ENCODE data around the gene MX2. TPM values are rescaled to one million over a fixed set of nuclear protein-coding genes. Genes with fewer than 3 reads are reported as not detected.

The MX2 gene
- total RNA-seq, 6 experiments from 2014 or later, result 0.11 to 0.61 (median 0.36) TPM; not detected in 1

DNA sequence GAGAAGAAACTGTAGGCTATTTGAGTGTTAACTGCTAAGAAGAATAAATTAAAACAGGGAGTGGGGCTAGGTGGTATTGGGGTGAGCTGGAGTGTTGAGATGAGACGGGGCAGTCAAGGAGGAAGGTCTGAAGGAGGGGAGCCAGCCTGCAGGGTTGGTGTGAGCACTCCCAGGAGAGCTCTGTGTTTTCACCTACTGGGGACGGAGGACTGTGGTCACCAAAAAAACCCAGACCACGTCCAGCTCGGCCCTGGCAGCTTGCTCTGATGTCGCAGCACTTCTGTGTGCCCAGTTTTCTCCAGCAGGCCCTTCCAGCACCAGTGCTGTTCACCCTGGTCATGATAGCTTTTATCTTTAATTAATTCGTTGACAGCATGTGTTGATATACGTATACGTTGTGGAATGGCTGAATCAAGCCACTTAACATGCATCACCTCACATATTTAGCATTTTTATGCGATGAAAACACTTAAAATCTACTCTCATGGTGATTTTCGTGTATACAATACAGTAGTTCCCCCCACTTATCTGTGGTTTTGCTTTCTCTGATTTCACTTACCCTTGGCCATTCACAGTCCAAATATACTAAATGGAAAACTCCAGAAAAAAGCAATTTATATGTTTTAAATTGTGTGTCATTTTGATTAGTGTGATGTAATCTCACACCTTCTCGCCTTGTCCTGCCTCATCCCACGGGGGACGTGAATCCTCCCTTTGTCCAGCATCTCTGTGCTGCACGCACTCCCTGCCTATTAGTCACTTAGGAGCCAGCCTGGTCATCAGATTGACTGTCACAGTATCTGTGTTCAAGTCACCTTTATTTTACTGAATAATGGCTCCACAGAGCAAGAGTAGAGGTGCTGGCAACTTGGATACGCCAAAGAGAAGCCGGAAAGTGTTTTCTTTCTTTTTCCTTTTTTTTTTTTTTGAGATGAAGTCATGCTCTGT, 32.9 kb upstream of the MX2 start:
- H3K36me3 Mint-ChIP-seq (ENCODE audit: low read depth), result no peaks in the 10 kb centered on the region

DNA sequence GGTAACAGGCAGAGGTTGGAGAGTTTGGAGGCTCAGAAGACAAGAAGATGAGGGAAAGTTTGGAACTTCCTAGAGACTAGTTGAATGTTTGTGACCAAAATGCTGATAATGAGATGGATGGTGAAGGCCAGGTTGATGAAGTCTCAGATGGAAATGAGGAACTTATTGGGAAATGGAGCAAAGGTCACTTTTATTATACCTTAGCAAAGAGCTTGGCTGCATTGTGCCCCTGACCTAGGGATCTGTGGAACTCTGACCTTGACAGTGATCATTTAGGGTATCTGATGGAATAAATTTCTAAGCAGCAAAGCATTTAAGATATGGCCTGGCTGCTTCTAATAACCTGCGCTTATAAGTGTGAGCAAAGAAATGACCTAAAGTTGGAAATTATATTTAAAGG, 28.1 kb upstream of the MX2 start:
- Mint-ChIP-seq H3K27me3 (ENCODE audit: insufficient read depth) (peaks cover 6% of the 10 kb centered on the region), H3K4me1 (ENCODE audit: low read depth) (no peaks in the 10 kb centered on the region), H3K36me3 (ENCODE audit: low read depth) (no peaks in the 10 kb centered on the region), H3K9me3 (peaks cover 16% of the 10 kb centered on the region), H3K4me3 (no peak overlapping the region), H3K27ac (no peak overlapping the region)
- TF ChIP-seq, protein P1, sequence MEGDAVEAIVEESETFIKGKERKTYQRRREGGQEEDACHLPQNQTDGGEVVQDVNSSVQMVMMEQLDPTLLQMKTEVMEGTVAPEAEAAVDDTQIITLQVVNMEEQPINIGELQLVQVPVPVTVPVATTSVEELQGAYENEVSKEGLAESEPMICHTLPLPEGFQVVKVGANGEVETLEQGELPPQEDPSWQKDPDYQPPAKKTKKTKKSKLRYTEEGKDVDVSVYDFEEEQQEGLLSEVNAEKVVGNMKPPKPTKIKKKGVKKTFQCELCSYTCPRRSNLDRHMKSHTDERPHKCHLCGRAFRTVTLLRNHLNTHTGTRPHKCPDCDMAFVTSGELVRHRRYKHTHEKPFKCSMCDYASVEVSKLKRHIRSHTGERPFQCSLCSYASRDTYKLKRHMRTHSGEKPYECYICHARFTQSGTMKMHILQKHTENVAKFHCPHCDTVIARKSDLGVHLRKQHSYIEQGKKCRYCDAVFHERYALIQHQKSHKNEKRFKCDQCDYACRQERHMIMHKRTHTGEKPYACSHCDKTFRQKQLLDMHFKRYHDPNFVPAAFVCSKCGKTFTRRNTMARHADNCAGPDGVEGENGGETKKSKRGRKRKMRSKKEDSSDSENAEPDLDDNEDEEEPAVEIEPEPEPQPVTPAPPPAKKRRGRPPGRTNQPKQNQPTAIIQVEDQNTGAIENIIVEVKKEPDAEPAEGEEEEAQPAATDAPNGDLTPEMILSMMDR (IDR thresholded peaks at IDR 0.05), result no peak
- DNase-seq, result no peak

More for the DNA sequence above, 32.9 kb upstream of the MX2 start:
- H3K27me3 Mint-ChIP-seq (ENCODE audit: insufficient read depth), result no peaks in the 10 kb centered on the region
- H3K27ac Mint-ChIP-seq, result no peak overlapping the region
- peaks cover 6% of the 10 kb centered on the region for H3K9me3 Mint-ChIP-seq
- no peak for DNase-seq
- TF ChIP-seq, protein P1 (IDR thresholded peaks at IDR 0.05), result no peak
- no peak overlapping the region for H3K4me3 Mint-ChIP-seq
- H3K4me1 Mint-ChIP-seq (ENCODE audit: low read depth), result no peaks in the 10 kb centered on the region

DNA sequence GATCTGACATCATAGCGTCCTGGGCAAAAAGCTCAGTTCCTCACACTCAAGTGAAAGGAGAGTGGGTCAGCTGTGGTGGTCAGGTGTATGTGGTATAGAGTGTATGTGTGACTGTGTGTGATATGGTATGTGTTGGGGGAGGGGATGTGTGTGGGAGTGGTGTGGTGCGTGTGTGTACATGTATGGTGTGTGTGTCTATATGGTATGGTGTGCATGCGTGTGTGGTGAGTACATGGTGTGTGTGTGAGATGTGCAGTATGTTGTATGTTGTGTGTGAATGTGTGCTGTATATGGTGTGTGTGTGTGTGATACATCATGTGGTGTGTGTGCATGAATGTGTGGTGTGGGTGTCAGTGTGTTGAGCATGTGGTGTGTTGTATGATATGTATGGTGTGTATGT, 24.3 kb upstream of the MX2 start:
- no peak overlapping the region for H3K4me3 Mint-ChIP-seq
- H3K9me3 Mint-ChIP-seq, result peaks cover 16% of the 10 kb centered on the region
- no peaks in the 10 kb centered on the region for H3K36me3 Mint-ChIP-seq (ENCODE audit: low read depth)
- H3K4me1 Mint-ChIP-seq (ENCODE audit: low read depth), result no peaks in the 10 kb centered on the region
- H3K27me3 Mint-ChIP-seq (ENCODE audit: insufficient read depth), result peaks cover 6% of the 10 kb centered on the region
- no peak overlapping the region for H3K27ac Mint-ChIP-seq
- TF ChIP-seq, protein P1 (IDR thresholded peaks at IDR 0.05), result no peak
- DNase-seq, result no peak

DNA sequence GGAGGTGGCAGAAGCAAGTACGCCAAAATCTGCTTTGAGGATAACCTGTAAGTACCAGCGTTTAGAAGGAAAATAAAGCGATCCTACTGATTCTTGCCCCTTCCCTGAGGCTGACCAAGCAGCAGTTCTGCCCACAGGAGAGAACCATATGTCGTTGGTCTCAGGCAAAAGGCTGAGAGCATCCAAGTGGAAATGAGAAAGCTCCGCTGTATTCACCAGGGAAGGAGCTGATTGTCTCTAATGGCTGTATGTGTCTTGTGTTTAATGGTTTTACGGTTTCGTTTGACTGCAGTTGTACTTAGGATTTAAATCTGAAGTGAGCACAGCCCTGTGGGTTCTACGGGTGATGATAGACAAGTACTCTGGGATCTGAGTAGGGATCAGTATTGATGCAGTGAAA, 23.4 kb upstream of the MX2 start:
- H3K4me3 Mint-ChIP-seq, result no peak overlapping the region
- peaks cover 6% of the 10 kb centered on the region for H3K27me3 Mint-ChIP-seq (ENCODE audit: insufficient read depth)
- no peaks in the 10 kb centered on the region for H3K4me1 Mint-ChIP-seq (ENCODE audit: low read depth)
- no peaks in the 10 kb centered on the region for H3K36me3 Mint-ChIP-seq (ENCODE audit: low read depth)
- no peak for DNase-seq
- no peak overlapping the region for H3K27ac Mint-ChIP-seq
- H3K9me3 Mint-ChIP-seq, result peaks cover 14% of the 10 kb centered on the region
- TF ChIP-seq, protein P1 (IDR thresholded peaks at IDR 0.05), result no peak

DNA sequence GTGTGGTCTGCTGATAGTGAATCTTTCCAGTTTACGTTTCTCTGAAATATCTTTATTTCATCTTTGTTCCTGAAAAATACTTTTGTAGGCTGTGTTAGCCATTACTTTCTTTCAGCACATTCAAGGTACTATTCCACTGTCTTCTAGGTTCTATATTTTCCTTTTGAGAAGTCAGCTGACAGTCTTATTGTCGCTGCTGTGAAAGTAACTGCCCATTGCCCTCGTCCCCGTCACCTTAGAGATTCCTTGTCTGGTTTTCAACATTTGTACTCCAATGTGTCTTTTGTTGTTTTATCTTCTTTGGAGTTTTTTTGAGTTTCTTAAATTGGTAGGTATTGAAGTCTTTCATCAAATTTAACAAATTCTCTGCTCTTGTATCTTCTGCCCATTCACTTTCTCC, 19.8 kb upstream of the MX2 start:
- no peak overlapping the region for H3K27ac Mint-ChIP-seq
- H3K36me3 Mint-ChIP-seq (ENCODE audit: low read depth), result no peaks in the 10 kb centered on the region
- no peak for DNase-seq
- no peak overlapping the region for H3K4me3 Mint-ChIP-seq
- TF ChIP-seq, protein P1 (IDR thresholded peaks at IDR 0.05), result no peak
- H3K4me1 Mint-ChIP-seq (ENCODE audit: low read depth), result no peaks in the 10 kb centered on the region
- peaks cover 9% of the 10 kb centered on the region for H3K27me3 Mint-ChIP-seq (ENCODE audit: insufficient read depth)
- peaks cover 10% of the 10 kb centered on the region for H3K9me3 Mint-ChIP-seq
